Esophagus muscularis mucosa (tissue), 3 donors: ENCODE results near the gene BLCAP.

ENCODE experiments used
- CTCF ChIP-seq, 3 experiments: fragments of 200-600 bp in 2 of 3; fragments of 450-650 bp in 1 of 3; sonication (generic) in 2 of 3; IDR thresholded peaks; one replicate each; pipeline ENCODE4 v1.5.1; 2017 to 2019; ENCODE audit warnings: antibody characterized with exemption in 3 of 3, mild to moderate bottlenecking in 2 of 3, moderate library complexity in 1 of 3
- POLR2A ChIP-seq: fragments of 450-650 bp; IDR thresholded peaks from one replicate; pipeline ENCODE4 v1.6.1; 2017; ENCODE audit warnings: antibody characterized with exemption, moderate library complexity, mild to moderate bottlenecking, low read depth

GRCh38 chr20:37525810-37526209, 1.9 kb downstream of the BLCAP start:
- TF ChIP-seq CTCF (IDR thresholded peaks at IDR 0.05) (no peak), POLR2A (no peak)
